ENCODE results near the gene CCDC3. TPM values are rescaled to one million over a fixed set of nuclear protein-coding genes. Genes with fewer than 3 reads are reported as not detected.

The CCDC3 gene
- total RNA-seq, 4 donors from 2014 or later, result 5.6 to 34.3 (median 13.4) TPM

GRCh38 chr10:12880423-12880822, 121.1 kb downstream of the CCDC3 start:
- Histone ChIP-seq H3K4me3 (no peak overlapping the region), H3K9me3 (no peaks in the 10 kb centered on the region), H3K4me1 (peaks cover 0 to 18% (median 3%) of the 10 kb centered on the region in 3 donors), H3K36me3 (no peaks in the 10 kb centered on the region), H3K27ac (peak overlapping the region in 2 of 4 donors; percentile 21 to 31), H3K27me3 (peaks cover 0 to 3% (median 0%) of the 10 kb centered on the region in 4 donors)
- TF ChIP-seq POLR2A (IDR thresholded peaks at IDR 0.05), result no peak
- no peak for TF ChIP-seq CTCF (IDR thresholded peaks at IDR 0.05)
- intact Hi-C loops (cut with DNase I), result no loop called here
- no peak for DNase-seq

- 50 to 62% methylated on average over 3 of the region's 3 CpGs for WGBS, 2 donors
Measured at GRCh38 chr10:12877150-12877549, 124.4 kb downstream of the CCDC3 start.

GRCh38 chr10:12876266-12876665, 125.2 kb downstream of the CCDC3 start:
- Histone ChIP-seq H3K4me1 (peaks cover 0 to 36% (median 3%) of the 10 kb centered on the region in 3 donors), H3K9me3 (no peaks in the 10 kb centered on the region), H3K36me3 (no peaks in the 10 kb centered on the region), H3K4me3 (no peak overlapping the region), H3K27me3 (no peaks in the 10 kb centered on the region), H3K27ac (peak overlapping the region in 2 of 4 donors; percentile 7 to 60)
- no peak for TF ChIP-seq CTCF (IDR thresholded peaks at IDR 0.05)
- no peak for TF ChIP-seq POLR2A (IDR thresholded peaks at IDR 0.05)
- no peak for DNase-seq
- intact Hi-C loops (cut with DNase I), result no loop called here
- WGBS, 2 donors, result 83 to 91% methylated on average over 3 to 5 of the region's 5 CpGs

More at GRCh38 chr10:12877150-12877549, 124.4 kb downstream of the CCDC3 start:
- DNase-seq, result no peak
- intact Hi-C loops (cut with DNase I), result no loop called here
- no peak for TF ChIP-seq POLR2A (IDR thresholded peaks at IDR 0.05)
- TF ChIP-seq CTCF (IDR thresholded peaks at IDR 0.05), result no peak
- Histone ChIP-seq H3K4me3 (no peak overlapping the region), H3K36me3 (no peaks in the 10 kb centered on the region), H3K9me3 (no peaks in the 10 kb centered on the region), H3K27ac (peak overlapping the region in 1 of 4 donors; percentile 60), H3K27me3 (no peaks in the 10 kb centered on the region), H3K4me1 (peaks cover 0 to 36% (median 3%) of the 10 kb centered on the region in 3 donors)

GRCh38 chr10:12875100-12875499, 126.4 kb downstream of the CCDC3 start:
- Histone ChIP-seq H3K36me3 (no peaks in the 10 kb centered on the region), H3K27ac (peak overlapping the region in 3 of 4 donors; percentile 35 to 60 (median 44)), H3K4me3 (no peak overlapping the region), H3K4me1 (peaks cover 0 to 36% (median 3%) of the 10 kb centered on the region in 3 donors), H3K27me3 (no peaks in the 10 kb centered on the region), H3K9me3 (no peaks in the 10 kb centered on the region)
- TF ChIP-seq CTCF (IDR thresholded peaks at IDR 0.05), result no peak
- no peak for TF ChIP-seq POLR2A (IDR thresholded peaks at IDR 0.05)
- 40 to 47% methylated on average over 5 of the region's 5 CpGs for WGBS, 2 donors
- no peak for DNase-seq
- intact Hi-C loops (cut with DNase I), result no loop called here

GRCh38 chr10:12874501-12874900, 127.0 kb downstream of the CCDC3 start:
- Histone ChIP-seq H3K9me3 (no peaks in the 10 kb centered on the region), H3K27me3 (no peaks in the 10 kb centered on the region), H3K4me1 (peaks cover 0 to 36% (median 3%) of the 10 kb centered on the region in 3 donors), H3K4me3 (no peak overlapping the region), H3K27ac (peak overlapping the region in 2 of 4 donors; percentile 44 to 60), H3K36me3 (no peaks in the 10 kb centered on the region)
- TF ChIP-seq POLR2A (IDR thresholded peaks at IDR 0.05) (no peak), CTCF (IDR thresholded peaks at IDR 0.05) (no peak)
- intact Hi-C loops (cut with DNase I), result no loop called here
- WGBS, 2 donors, result 94 to 95% methylated on average over 5 to 6 of the region's 6 CpGs
- DNase-seq, result no peak
